Measurements from ENCODE around the gene SH3GL3.

Gene SH3GL3

DNA sequence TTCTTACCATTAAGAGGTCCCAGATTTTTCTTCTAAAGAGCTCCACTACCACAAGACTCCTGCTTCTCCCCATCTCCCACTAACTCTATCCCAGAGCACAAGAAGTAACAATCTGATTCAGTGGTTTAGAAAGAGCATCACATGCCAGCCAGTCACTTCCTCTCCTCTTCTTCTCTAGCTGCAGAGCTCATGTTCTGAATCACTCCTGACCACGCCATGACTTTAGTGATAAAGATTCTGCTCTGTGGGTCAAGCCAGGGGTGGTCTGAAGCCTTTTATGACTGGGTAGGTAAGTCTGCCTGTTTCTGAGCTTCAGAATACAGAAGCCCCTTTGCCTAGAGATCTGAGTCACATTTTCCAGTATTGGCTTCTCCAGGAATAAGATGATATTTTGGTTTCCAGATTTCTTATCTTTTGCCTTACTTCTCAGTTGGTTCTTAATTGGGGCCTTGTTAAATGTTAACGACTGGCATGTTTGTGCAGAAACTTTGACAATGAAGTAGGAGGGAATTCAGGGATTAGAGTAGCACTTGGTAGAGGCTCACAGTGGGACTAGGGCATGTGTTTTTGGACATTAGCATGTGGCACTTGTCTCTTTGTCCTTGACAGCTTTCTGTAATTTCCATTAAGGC, 179.1 kb downstream of the SH3GL3 start:
- Mint-ChIP-seq H3K9me3 (ENCODE audit: low read depth) (no peaks in the 10 kb centered on the region), H3K36me3 (no peaks in the 10 kb centered on the region), H3K4me1 (ENCODE audit: low read depth) (no peaks in the 10 kb centered on the region), H3K27ac (no peak overlapping the region), H3K27me3 (no peaks in the 10 kb centered on the region), H3K4me3 (no peak overlapping the region)

- Mint-ChIP-seq H3K4me3 (no peak overlapping the region), H3K9me3 (ENCODE audit: low read depth) (no peaks in the 10 kb centered on the region), H3K27ac (no peak overlapping the region), H3K36me3 (no peaks in the 10 kb centered on the region), H3K4me1 (ENCODE audit: low read depth) (no peaks in the 10 kb centered on the region), H3K27me3 (peaks cover 2% of the 10 kb centered on the region)
Measured at GRCh38 chr15:83631534-83631933, 184.4 kb downstream of the SH3GL3 start.

DNA sequence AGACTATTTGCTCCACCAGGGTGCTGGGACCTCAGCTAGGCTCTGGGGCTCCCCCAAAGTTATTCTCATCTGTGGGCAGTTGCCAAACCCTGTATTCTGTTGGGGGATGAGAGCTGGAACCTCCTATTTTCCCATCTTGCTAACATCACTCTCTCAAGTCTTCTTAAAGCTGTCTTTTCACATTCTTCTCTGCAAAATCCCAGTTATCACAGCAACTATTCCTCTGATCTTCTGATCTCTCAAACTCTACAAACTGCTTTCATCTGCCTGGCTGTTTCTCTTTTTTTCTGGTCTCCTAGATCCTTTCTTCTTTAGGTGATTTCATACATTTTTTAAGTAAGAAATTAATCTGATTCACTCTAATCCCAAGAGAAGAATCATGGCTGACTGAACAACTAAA, 196.1 kb downstream of the SH3GL3 start:
- Mint-ChIP-seq H3K27me3 (peaks cover 3% of the 10 kb centered on the region), H3K36me3 (no peaks in the 10 kb centered on the region), H3K4me3 (no peak overlapping the region), H3K4me1 (ENCODE audit: low read depth) (no peaks in the 10 kb centered on the region), H3K27ac (no peak overlapping the region), H3K9me3 (ENCODE audit: low read depth) (peaks cover 8% of the 10 kb centered on the region)

GRCh38 chr15:83644439-83644838, 197.3 kb downstream of the SH3GL3 start:
- H3K36me3 Mint-ChIP-seq = no peaks in the 10 kb centered on the region
- H3K4me1 Mint-ChIP-seq (ENCODE audit: low read depth) = no peaks in the 10 kb centered on the region
- H3K9me3 Mint-ChIP-seq (ENCODE audit: low read depth) = peaks cover 8% of the 10 kb centered on the region
- no peak overlapping the region for H3K4me3 Mint-ChIP-seq
- no peak overlapping the region for H3K27ac Mint-ChIP-seq
- H3K27me3 Mint-ChIP-seq = peaks cover 3% of the 10 kb centered on the region

DNA sequence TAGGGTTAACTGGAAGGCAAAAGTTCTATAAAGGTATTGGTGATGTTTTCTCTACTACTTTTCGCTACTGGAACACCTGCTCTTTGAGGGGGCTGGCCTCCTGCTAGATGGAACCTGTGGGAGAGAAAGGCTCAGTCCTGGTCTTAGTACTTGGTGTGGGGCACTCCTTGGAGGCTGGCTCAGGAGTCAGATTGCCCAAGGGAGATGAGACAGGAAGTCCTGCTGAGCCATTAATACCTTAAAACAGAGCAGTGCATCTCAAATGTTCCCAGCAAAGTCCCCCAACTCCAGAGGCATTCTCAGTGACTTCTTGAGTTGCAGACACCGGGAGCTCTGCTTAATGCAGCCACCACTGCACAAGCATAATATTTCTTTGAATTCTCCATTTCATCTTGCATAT, 203.7 kb downstream of the SH3GL3 start:
- no peaks in the 10 kb centered on the region for H3K4me1 Mint-ChIP-seq (ENCODE audit: low read depth)
- peaks cover 17% of the 10 kb centered on the region for H3K27me3 Mint-ChIP-seq
- no peak overlapping the region for H3K27ac Mint-ChIP-seq
- no peaks in the 10 kb centered on the region for H3K36me3 Mint-ChIP-seq
- no peaks in the 10 kb centered on the region for H3K9me3 Mint-ChIP-seq (ENCODE audit: low read depth)
- H3K4me3 Mint-ChIP-seq = no peak overlapping the region

DNA sequence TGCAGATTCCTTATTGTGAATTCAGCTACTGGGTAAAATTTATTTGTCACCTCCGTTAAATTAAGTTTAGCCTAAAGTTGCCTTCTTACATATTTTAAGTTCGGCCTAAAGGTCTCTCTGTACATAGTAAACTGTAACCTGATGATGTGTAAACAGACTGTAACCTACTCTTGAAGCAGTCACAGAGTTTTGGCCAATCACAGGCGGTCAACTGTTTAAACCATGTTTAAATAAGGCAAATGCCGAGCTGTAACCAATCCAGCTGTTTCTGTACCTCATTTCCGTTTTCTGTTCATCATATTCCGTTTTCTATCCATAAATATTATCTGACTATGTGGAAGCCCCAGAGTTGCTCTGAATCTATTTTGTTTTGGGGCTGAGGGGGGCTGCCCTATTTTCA, 204.4 kb downstream of the SH3GL3 start:
- no peak overlapping the region for H3K4me3 Mint-ChIP-seq
- no peaks in the 10 kb centered on the region for H3K36me3 Mint-ChIP-seq
- peaks cover 19% of the 10 kb centered on the region for H3K27me3 Mint-ChIP-seq
- no peaks in the 10 kb centered on the region for H3K4me1 Mint-ChIP-seq (ENCODE audit: low read depth)
- H3K27ac Mint-ChIP-seq = no peak overlapping the region
- no peaks in the 10 kb centered on the region for H3K9me3 Mint-ChIP-seq (ENCODE audit: low read depth)

- H3K27me3 Mint-ChIP-seq = peaks cover 19% of the 10 kb centered on the region
- no peaks in the 10 kb centered on the region for H3K36me3 Mint-ChIP-seq
- H3K9me3 Mint-ChIP-seq (ENCODE audit: low read depth) = no peaks in the 10 kb centered on the region
- H3K4me1 Mint-ChIP-seq (ENCODE audit: low read depth) = no peaks in the 10 kb centered on the region
- H3K4me3 Mint-ChIP-seq = no peak overlapping the region
- no peak overlapping the region for H3K27ac Mint-ChIP-seq
Measured at GRCh38 chr15:83652626-83653204, 205.6 kb downstream of the SH3GL3 start.

- Mint-ChIP-seq H3K4me1 (ENCODE audit: low read depth) (no peaks in the 10 kb centered on the region), H3K36me3 (no peaks in the 10 kb centered on the region), H3K27me3 (peaks cover 19% of the 10 kb centered on the region), H3K9me3 (ENCODE audit: low read depth) (no peaks in the 10 kb centered on the region), H3K4me3 (no peak overlapping the region), H3K27ac (no peak overlapping the region)
Measured at GRCh38 chr15:83653288-83653638, 206.1 kb downstream of the SH3GL3 start.

GRCh38 chr15:83653639-83654378, 206.7 kb downstream of the SH3GL3 start, which contains the start of gene ADAMTSL3:
Gene ADAMTSL3, plus strand, starts transcription at chr15:83654123. Its CDS starts 1,639 bp downstream, at chr15:83655762.
- no peak within 1 kb of the TSS for H3K27ac Mint-ChIP-seq
- H3K4me3 Mint-ChIP-seq = no peak within 1 kb of the TSS
- H3K27me3 Mint-ChIP-seq = peaks cover 19% of the 10 kb centered on the region
- H3K4me1 Mint-ChIP-seq (ENCODE audit: low read depth) = no peaks in the 10 kb centered on the region
- peaks cover under 1% of the 10 kb centered on the region for H3K9me3 Mint-ChIP-seq (ENCODE audit: low read depth)
- H3K36me3 Mint-ChIP-seq = no peaks in the 10 kb centered on the region

DNA sequence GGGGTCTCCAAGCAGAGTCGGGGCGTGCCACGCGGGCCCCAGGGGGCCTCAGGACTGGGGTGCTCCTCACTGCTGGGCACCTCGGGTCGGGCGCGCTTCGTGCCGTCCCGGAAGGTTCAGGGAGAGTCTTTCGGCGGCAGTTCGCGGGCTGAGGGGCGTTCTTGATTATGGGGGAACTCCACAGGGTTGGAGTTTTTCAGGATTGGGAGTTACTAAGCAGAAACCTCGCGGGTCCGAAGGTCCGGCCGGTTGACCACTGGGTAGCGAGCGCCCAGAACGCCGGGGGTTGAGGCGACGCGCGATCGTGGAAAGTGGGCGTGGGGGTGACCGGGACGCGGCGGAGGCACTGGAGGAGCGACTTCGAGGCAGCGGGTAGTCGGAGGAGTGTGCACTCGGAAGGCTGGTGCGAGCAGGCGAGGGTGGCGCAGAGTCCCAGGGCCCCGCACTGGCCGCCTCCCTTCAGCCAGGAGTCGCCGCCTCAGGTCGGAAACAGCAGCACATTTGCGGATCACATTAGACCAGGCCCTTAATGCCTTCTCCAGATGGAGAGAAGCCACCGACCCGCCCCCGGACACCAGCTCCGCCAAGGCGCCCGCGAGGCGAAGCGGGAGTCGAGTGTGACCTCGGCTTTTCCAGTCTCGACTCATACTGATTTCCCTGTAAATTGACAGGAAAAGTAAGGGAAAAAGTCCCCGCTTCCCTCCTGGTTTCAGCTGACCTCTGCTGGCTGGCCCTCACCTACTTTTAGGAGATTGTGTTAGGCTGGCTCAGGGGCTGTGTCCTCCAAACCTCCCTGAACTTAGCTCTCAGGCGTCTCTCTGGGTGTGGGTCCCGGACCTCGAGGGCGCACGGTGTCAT, 207.5 kb downstream of the SH3GL3 start:
- H3K4me1 Mint-ChIP-seq (ENCODE audit: low read depth) = no peaks in the 10 kb centered on the region
- H3K4me3 Mint-ChIP-seq = no peak overlapping the region
- H3K27me3 Mint-ChIP-seq = peaks cover 19% of the 10 kb centered on the region
- H3K9me3 Mint-ChIP-seq (ENCODE audit: low read depth) = peaks cover 7% of the 10 kb centered on the region
- H3K27ac Mint-ChIP-seq = no peak overlapping the region
- H3K36me3 Mint-ChIP-seq = no peaks in the 10 kb centered on the region

DNA sequence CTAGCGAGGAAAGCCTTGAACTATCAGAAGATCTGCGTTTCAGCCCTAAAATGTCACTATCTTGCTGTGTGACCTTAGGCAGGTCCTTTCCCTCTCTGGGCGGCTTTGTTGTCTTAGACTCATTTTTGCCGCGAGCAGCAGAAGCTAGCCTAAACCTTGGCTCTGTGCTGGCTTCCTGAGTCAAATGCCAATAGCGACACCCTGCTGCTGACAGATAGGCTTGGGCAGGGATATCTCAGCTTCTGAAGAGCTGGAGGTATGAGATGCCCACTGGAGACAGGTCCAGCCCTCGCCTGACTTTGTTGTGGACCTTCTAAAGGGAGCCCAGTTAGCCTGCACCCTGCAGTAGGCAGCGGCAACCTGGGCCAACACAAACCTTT, 208.1 kb downstream of the SH3GL3 start:
- H3K9me3 Mint-ChIP-seq (ENCODE audit: low read depth) = peaks cover 7% of the 10 kb centered on the region
- no peak overlapping the region for H3K4me3 Mint-ChIP-seq
- H3K4me1 Mint-ChIP-seq (ENCODE audit: low read depth) = no peaks in the 10 kb centered on the region
- peaks cover 19% of the 10 kb centered on the region for H3K27me3 Mint-ChIP-seq
- H3K27ac Mint-ChIP-seq = no peak overlapping the region
- no peaks in the 10 kb centered on the region for H3K36me3 Mint-ChIP-seq

DNA sequence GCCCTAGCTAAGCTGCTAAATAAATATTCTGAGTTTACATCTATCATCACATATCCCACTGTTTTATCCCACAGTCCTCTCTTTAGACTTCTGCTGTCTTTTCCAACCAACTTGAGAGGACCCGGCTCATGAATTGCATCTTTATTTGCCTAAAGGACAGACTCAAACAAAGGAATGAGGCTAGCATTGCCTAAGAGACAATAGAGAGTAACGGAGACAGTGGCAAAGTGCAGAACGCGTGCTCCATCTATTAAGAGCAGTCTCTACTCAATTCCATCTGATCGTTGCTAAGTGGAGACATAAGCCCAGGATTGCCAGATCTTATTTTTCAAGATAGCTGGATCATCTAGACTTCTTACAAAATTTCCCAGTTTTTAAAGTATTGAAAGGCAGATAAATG, 209.1 kb downstream of the SH3GL3 start:
- H3K27ac Mint-ChIP-seq = no peak overlapping the region
- peaks cover 19% of the 10 kb centered on the region for H3K27me3 Mint-ChIP-seq
- no peaks in the 10 kb centered on the region for H3K36me3 Mint-ChIP-seq
- H3K9me3 Mint-ChIP-seq (ENCODE audit: low read depth) = peaks cover 7% of the 10 kb centered on the region
- H3K4me1 Mint-ChIP-seq (ENCODE audit: low read depth) = no peaks in the 10 kb centered on the region
- H3K4me3 Mint-ChIP-seq = no peak overlapping the region

DNA sequence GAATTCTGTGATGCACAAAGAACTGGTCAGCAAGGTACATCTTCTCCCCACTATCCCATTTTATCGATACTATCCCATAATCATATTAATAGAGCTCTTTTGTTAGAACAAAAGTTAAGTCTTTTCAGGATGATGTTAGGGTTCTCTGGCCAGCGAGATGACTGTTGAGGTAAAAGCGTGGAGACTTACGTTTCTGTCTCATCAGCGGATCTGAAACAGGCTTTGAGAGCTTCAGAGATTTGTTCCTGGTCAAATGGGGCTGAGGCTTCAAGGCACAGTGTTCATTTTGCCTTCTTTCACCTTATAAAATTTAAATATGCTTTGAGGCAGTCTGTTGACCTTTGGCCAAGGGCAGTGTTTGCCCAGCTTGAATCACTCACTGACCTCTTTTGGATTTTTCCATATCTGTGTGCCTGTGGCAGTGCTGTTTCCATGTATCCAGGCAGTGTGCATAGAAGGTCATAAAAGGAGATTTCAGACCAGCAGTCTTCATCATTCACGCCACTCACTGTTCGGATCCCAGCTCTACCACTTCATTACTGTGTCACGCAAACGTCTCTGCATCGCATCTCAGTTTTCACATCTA, 209.9 kb downstream of the SH3GL3 start:
- no peak overlapping the region for H3K4me3 Mint-ChIP-seq
- H3K27ac Mint-ChIP-seq = no peak overlapping the region
- H3K4me1 Mint-ChIP-seq (ENCODE audit: low read depth) = no peaks in the 10 kb centered on the region
- peaks cover 16% of the 10 kb centered on the region for H3K27me3 Mint-ChIP-seq
- H3K9me3 Mint-ChIP-seq (ENCODE audit: low read depth) = peaks cover 7% of the 10 kb centered on the region
- H3K36me3 Mint-ChIP-seq = no peaks in the 10 kb centered on the region

DNA sequence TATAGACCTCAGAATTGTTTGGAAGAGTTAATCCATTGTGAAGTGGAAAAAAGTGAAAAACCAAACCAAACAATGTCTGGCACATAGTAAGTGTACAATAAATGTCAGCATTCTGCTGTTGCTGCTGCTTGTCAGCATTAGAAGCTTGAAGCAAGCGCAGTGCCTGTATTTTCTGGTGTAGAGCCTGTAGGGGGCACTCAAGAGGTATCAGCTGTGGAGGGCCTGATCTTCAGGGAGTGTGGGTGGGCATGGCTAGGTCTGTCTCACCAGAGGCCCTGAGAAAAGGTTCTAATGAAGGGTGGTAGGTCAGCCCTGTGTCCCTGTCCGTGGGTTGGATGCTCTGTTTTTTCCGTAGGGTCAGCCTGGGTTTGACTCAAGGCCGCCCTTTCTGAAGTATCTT, 210.4 kb downstream of the SH3GL3 start:
- H3K4me3 Mint-ChIP-seq = no peak overlapping the region
- peaks cover 7% of the 10 kb centered on the region for H3K9me3 Mint-ChIP-seq (ENCODE audit: low read depth)
- peaks cover 13% of the 10 kb centered on the region for H3K27me3 Mint-ChIP-seq
- no peak overlapping the region for H3K27ac Mint-ChIP-seq
- H3K36me3 Mint-ChIP-seq = no peaks in the 10 kb centered on the region
- H3K4me1 Mint-ChIP-seq (ENCODE audit: low read depth) = no peaks in the 10 kb centered on the region
